ENCODE results near the gene SSR1. TPM values are rescaled to one million over a fixed set of nuclear protein-coding genes. Genes with fewer than 3 reads are reported as not detected.

Gene SSR1
- total RNA-seq, 2 donors from 2014 or later = 145 to 167 TPM

GRCh38 chr6:7311176-7311575, 1.8 kb downstream of the SSR1 start:
- 89% methylated on average over 1 of the region's 1 CpG; no CpG with 5 or more reads in 1 of the 2 experiments for WGBS, 2 experiments (ENCODE audit: insufficient coverage in 1 of 2, insufficient read length in 1 of 2)
- Mint-ChIP-seq H3K27me3 (ENCODE audit: insufficient read depth) (no peaks in the 10 kb centered on the region), H3K4me3 (peak overlapping the region; percentile 92), H3K9me3 (peaks cover 4% of the 10 kb centered on the region), H3K36me3 (ENCODE audit: low read depth) (peaks cover 37% of the 10 kb centered on the region), H3K4me1 (peaks cover 11% of the 10 kb centered on the region), H3K27ac (no peak overlapping the region)
- Histone ChIP-seq H3K4me1 (ENCODE audit: control insufficient read depth, insufficient read depth, low read length) (no peaks in the 10 kb centered on the region), H3K4me3 (ENCODE audit: low read length) (peak overlapping the region; percentile 96), H3K27me3 (ENCODE audit: control insufficient read depth, insufficient read depth, low read length, poor library complexity, severe bottlenecking) (no peaks in the 10 kb centered on the region), H3K27ac (ENCODE audit: low read depth, low read length) (no peak overlapping the region), H3K36me3 (ENCODE audit: control insufficient read depth, insufficient read depth, low read length) (peaks cover 47% of the 10 kb centered on the region), H3K9me3 (ENCODE audit: control insufficient read depth, low read length) (no peaks in the 10 kb centered on the region), H3K9ac (ENCODE audit: extremely low read depth, low read length, poor library complexity, severe bottlenecking) (peak overlapping the region; percentile 84)
- no peak for TF ChIP-seq CTCF (conservative IDR thresholded peaks at IDR 0.05)
- DNase-seq = no peak

DNA sequence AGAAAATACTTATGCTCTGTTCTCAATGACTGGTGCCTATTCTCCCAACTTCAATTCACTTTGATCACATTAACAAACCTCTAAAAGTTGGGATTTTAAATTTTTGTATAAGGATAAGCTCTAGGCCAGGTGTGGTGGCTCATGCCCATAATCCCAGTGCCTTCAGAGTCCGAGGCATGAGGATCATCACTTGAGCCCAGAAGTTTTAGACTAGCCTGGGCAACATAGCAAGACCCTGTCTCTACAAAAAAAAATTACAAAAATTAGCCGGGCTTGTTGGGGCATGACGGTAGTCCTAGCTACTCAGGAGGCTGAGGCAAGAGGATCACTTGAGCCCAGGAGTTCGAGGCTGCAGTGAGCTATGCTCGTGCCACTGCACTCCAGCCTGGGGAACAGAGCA, 3.9 kb downstream of the SSR1 start:
- no peak overlapping the region for H3K27ac Mint-ChIP-seq
- no peaks in the 10 kb centered on the region for H3K4me1 ChIP-seq (ENCODE audit: control insufficient read depth, insufficient read depth, low read length)
- no peaks in the 10 kb centered on the region for H3K9me3 ChIP-seq (ENCODE audit: control insufficient read depth, low read length)
- peaks cover 16% of the 10 kb centered on the region for H3K4me1 Mint-ChIP-seq
- no peak for TF ChIP-seq CTCF (conservative IDR thresholded peaks at IDR 0.05)
- no peak overlapping the region for H3K4me3 ChIP-seq (ENCODE audit: low read length)
- H3K9ac ChIP-seq (ENCODE audit: extremely low read depth, low read length, poor library complexity, severe bottlenecking) = no peak overlapping the region
- no peaks in the 10 kb centered on the region for H3K27me3 Mint-ChIP-seq (ENCODE audit: insufficient read depth)
- H3K36me3 Mint-ChIP-seq (ENCODE audit: low read depth) = peaks cover 54% of the 10 kb centered on the region
- no peak overlapping the region for H3K27ac ChIP-seq (ENCODE audit: low read depth, low read length)
- WGBS, 2 experiments (ENCODE audit: insufficient coverage in 1 of 2, insufficient read length in 1 of 2) = 89 to 94% methylated on average over 3 to 5 of the region's 5 CpGs
- H3K4me3 Mint-ChIP-seq = no peak overlapping the region
- no peaks in the 10 kb centered on the region for H3K9me3 Mint-ChIP-seq
- DNase-seq = no peak
- H3K36me3 ChIP-seq (ENCODE audit: control insufficient read depth, insufficient read depth, low read length) = peaks cover 67% of the 10 kb centered on the region
- no peaks in the 10 kb centered on the region for H3K27me3 ChIP-seq (ENCODE audit: control insufficient read depth, insufficient read depth, low read length, poor library complexity, severe bottlenecking)

DNA sequence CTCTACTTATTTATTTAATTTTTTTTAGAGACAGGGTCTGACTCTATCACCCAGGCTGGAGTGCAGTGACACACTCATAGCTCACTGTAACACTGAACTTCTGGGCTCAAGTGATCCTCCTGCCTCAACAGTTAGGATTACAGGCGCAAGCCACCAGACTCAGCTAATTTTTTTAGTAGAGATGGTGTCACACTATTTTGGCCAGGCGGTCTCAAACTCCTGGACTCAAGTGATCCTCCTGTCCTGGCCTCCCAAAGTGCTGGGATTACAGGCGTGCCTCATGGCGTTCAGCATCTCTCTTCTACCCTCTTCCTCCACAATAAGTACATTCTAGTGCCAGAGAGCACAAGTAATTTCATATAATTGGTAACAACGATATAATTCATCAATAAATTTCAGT, 5.5 kb downstream of the SSR1 start:
- Mint-ChIP-seq H3K4me3 (no peak overlapping the region), H3K4me1 (peaks cover 16% of the 10 kb centered on the region), H3K36me3 (ENCODE audit: low read depth) (peaks cover 65% of the 10 kb centered on the region), H3K27ac (no peak overlapping the region), H3K27me3 (ENCODE audit: insufficient read depth) (no peaks in the 10 kb centered on the region), H3K9me3 (no peaks in the 10 kb centered on the region)
- Histone ChIP-seq H3K4me1 (ENCODE audit: control insufficient read depth, insufficient read depth, low read length) (no peaks in the 10 kb centered on the region), H3K27ac (ENCODE audit: low read depth, low read length) (no peak overlapping the region), H3K4me3 (ENCODE audit: low read length) (no peak overlapping the region), H3K9me3 (ENCODE audit: control insufficient read depth, low read length) (no peaks in the 10 kb centered on the region), H3K27me3 (ENCODE audit: control insufficient read depth, insufficient read depth, low read length, poor library complexity, severe bottlenecking) (no peaks in the 10 kb centered on the region), H3K36me3 (ENCODE audit: control insufficient read depth, insufficient read depth, low read length) (peaks cover 80% of the 10 kb centered on the region), H3K9ac (ENCODE audit: extremely low read depth, low read length, poor library complexity, severe bottlenecking) (no peak overlapping the region)
- 93 to 95% methylated on average over 5 of the region's 5 CpGs for WGBS, 2 experiments (ENCODE audit: insufficient coverage in 1 of 2, insufficient read length in 1 of 2)
- TF ChIP-seq CTCF (conservative IDR thresholded peaks at IDR 0.05) = no peak
- no peak for DNase-seq
